ENCODE measurements around the gene FOXP4.

DNA sequence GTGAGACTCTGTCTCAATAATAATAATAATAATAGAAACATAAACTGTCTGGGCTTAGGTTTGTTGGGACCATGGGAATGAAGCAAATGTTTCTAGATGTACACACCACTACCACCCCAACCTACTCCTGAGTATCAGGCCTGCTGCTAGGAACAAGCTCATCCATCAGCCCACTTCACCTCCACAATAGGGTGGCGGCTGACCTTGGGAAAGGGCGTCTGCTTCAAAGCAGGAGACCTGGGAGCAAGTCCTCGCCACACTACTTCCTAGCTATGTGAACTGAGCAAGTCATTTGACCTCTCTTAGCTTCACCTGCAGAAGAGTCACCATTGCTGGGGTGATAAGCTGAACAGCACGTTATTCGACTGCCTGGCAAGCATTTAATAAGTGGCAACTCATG lies 3.1 kb upstream of the FOXP4 start:
- TF ChIP-seq EZH2 (IDR thresholded peaks at IDR 0.05; ENCODE audit: low read length, missing control alignments), result no peak
- TF ChIP-seq, protein P1, sequence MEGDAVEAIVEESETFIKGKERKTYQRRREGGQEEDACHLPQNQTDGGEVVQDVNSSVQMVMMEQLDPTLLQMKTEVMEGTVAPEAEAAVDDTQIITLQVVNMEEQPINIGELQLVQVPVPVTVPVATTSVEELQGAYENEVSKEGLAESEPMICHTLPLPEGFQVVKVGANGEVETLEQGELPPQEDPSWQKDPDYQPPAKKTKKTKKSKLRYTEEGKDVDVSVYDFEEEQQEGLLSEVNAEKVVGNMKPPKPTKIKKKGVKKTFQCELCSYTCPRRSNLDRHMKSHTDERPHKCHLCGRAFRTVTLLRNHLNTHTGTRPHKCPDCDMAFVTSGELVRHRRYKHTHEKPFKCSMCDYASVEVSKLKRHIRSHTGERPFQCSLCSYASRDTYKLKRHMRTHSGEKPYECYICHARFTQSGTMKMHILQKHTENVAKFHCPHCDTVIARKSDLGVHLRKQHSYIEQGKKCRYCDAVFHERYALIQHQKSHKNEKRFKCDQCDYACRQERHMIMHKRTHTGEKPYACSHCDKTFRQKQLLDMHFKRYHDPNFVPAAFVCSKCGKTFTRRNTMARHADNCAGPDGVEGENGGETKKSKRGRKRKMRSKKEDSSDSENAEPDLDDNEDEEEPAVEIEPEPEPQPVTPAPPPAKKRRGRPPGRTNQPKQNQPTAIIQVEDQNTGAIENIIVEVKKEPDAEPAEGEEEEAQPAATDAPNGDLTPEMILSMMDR (conservative IDR thresholded peaks at IDR 0.05 in 1 of 2, IDR thresholded peaks at IDR 0.05 in 1 of 2; ENCODE audit: low read depth in 1 of 2, low read length in 2 of 2), result no peak

All from fibroblast of lung (primary cell).